Astrocyte of the cerebellum (primary cell): ENCODE data around the gene RETREG3.

ENCODE experiments used
- DNase-seq: peaks from one replicate; pipeline ENCODE4 v3.0.0-alpha.2; 2011; ENCODE audit warnings: low read depth
- H3K4me3 ChIP-seq: 2 replicates; pipeline ENCODE4 v1.5.1; 2011; ENCODE audit warnings: mild to moderate bottlenecking, low read depth, low read length, moderate library complexity
- in situ Hi-C: cut with HindIII; loops from 2 replicates; pipeline ENCODE4 v1.10.0; 2017; ENCODE audit warnings: low sequenced_read_pairs
- TF ChIP-seq, protein P1 (sequence below): IDR thresholded peaks from 2 replicates; pipeline ENCODE4 v1.5.1; 2012; ENCODE audit warnings: low read length, low read depth, moderate library complexity, mild to moderate bottlenecking; ENCODE audit errors: missing control alignments

RETREG3 gene

GRCh38 chr17:42530952-42531454 is 78.2 kb downstream of the RETREG3 start:
- TF ChIP-seq, protein P1, sequence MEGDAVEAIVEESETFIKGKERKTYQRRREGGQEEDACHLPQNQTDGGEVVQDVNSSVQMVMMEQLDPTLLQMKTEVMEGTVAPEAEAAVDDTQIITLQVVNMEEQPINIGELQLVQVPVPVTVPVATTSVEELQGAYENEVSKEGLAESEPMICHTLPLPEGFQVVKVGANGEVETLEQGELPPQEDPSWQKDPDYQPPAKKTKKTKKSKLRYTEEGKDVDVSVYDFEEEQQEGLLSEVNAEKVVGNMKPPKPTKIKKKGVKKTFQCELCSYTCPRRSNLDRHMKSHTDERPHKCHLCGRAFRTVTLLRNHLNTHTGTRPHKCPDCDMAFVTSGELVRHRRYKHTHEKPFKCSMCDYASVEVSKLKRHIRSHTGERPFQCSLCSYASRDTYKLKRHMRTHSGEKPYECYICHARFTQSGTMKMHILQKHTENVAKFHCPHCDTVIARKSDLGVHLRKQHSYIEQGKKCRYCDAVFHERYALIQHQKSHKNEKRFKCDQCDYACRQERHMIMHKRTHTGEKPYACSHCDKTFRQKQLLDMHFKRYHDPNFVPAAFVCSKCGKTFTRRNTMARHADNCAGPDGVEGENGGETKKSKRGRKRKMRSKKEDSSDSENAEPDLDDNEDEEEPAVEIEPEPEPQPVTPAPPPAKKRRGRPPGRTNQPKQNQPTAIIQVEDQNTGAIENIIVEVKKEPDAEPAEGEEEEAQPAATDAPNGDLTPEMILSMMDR: no peak
- in situ Hi-C loops: no loop called here
- H3K4me3 ChIP-seq: no peak overlapping the region
- DNase-seq: no peak
